GM12891 (cell line): Measurements from ENCODE around the gene APBB1IP.

Source experiments
- POLR2AphosphoS5 ChIP-seq: IDR thresholded peaks from 2 replicates; pipeline ENCODE4 v1.6.1; 2011; ENCODE audit warnings: low read depth, low read length, control low read depth
- SPI1 ChIP-seq: IDR thresholded peaks from 2 replicates; pipeline ENCODE4 v1.6.1; 2011; ENCODE audit warnings: low read depth, low read length, control low read depth
- TAF1 ChIP-seq: IDR thresholded peaks from 2 replicates; pipeline ENCODE4 v1.6.1; 2011; ENCODE audit warnings: low read depth, low read length, control low read depth

GRCh38 chr10:26519803-26520202 is 81.7 kb downstream of the APBB1IP start:
- TF ChIP-seq POLR2AphosphoS5 (no peak), TAF1 (no peak), SPI1 (no peak)
